GM23338 (cell line): ENCODE measurements around the gene SLC39A10. TPM values are rescaled to one million over a fixed set of nuclear protein-coding genes. Genes with fewer than 3 reads are reported as not detected.

ENCODE experiments used
- ATAC-seq: fragments of 200-7000 bp; cut with Tn5 transposase; 3 replicates; pipeline ENCODE4 v1.9.1; 2020
- DNase-seq: peaks from one replicate; pipeline ENCODE4 v3.0.0-alpha.2; 2015; ENCODE audit warnings: low spot score
- H2AFZ ChIP-seq: fragments of 200-600 bp; sonication (generic); 2 replicates; pipeline ENCODE4 v1.8.0; 2016; ENCODE audit warnings: antibody characterized with exemption, mild to moderate bottlenecking, moderate library complexity
- H3F3A ChIP-seq: fragments of 200-600 bp; sonication (generic); replicated peaks from 2 replicates; pipeline ENCODE4 v1.8.0; 2017; ENCODE audit warnings: antibody characterized with exemption, mixed run types, low read depth
- H3K27ac ChIP-seq: fragments of 200-600 bp; sonication (generic); 2 replicates; pipeline ENCODE4 v1.6.1; 2016; ENCODE audit warnings: low read depth
- H3K27me3 ChIP-seq: fragments of 200-600 bp; sonication (generic); 2 replicates; pipeline ENCODE4 v1.8.0; 2016; ENCODE audit warnings: mild to moderate bottlenecking, mixed run types, moderate library complexity; ENCODE audit not compliant: insufficient read depth
- H3K36me3 ChIP-seq: fragments of 200-600 bp; sonication (generic); 2 replicates; pipeline ENCODE4 v1.8.0; 2016; ENCODE audit warnings: mild to moderate bottlenecking; ENCODE audit not compliant: insufficient read depth
- H3K4me1 ChIP-seq: fragments of 200-600 bp; sonication (generic); 2 replicates; pipeline ENCODE4 v1.8.0; 2016; ENCODE audit warnings: mild to moderate bottlenecking, moderate library complexity; ENCODE audit not compliant: insufficient read depth
- H3K4me2 ChIP-seq: fragments of 200-600 bp; sonication (generic); 2 replicates; pipeline ENCODE4 v1.7.1; 2017; ENCODE audit warnings: mixed run types
- H3K4me3 ChIP-seq: fragments of 200-600 bp; sonication (generic); 2 replicates; pipeline ENCODE4 v1.6.1; 2016; ENCODE audit warnings: mixed run types
- H3K79me2 ChIP-seq: fragments of 200-600 bp; sonication (generic); replicated peaks from 2 replicates; pipeline ENCODE4 v1.8.0; 2017; ENCODE audit warnings: mild to moderate bottlenecking; ENCODE audit not compliant: insufficient read depth
- H3K9me2 ChIP-seq: fragments of 200-600 bp; sonication (generic); 2 replicates; pipeline ENCODE4 v1.8.0; 2017; ENCODE audit not compliant: insufficient read depth
- H4K20me1 ChIP-seq: fragments of 200-600 bp; sonication (generic); replicated peaks from 2 replicates; pipeline ENCODE4 v1.8.0; 2017; ENCODE audit warnings: mild to moderate bottlenecking; ENCODE audit not compliant: insufficient read depth
- H3K27ac Mint-ChIP-seq: 2 replicates; pipeline ENCODE4 v1.8.0; 2020; ENCODE audit warnings: inconsistent platforms, mild to moderate bottlenecking, moderate library complexity, mixed read lengths
- H3K27me3 Mint-ChIP-seq: 3 replicates; pipeline ENCODE4 v1.8.0; 2022; ENCODE audit warnings: low read depth, mild to moderate bottlenecking, moderate library complexity, mixed read lengths, inconsistent platforms; ENCODE audit not compliant: insufficient read depth, poor library complexity
- H3K36me3 Mint-ChIP-seq: 3 replicates; pipeline ENCODE4 v1.8.0; 2021; ENCODE audit warnings: low read depth, mild to moderate bottlenecking, inconsistent platforms, moderate library complexity, mixed read lengths
- H3K4me1 Mint-ChIP-seq: 3 replicates; pipeline ENCODE4 v1.8.0; 2020; ENCODE audit warnings: mild to moderate bottlenecking, inconsistent platforms, mixed read lengths
- H3K4me3 Mint-ChIP-seq: 3 replicates; pipeline ENCODE4 v1.8.0; 2021; ENCODE audit warnings: moderate library complexity, mild to moderate bottlenecking, inconsistent platforms, mixed read lengths
- H3K9me3 Mint-ChIP-seq: 3 replicates; pipeline ENCODE4 v1.8.0; 2020; ENCODE audit warnings: moderate library complexity, mild to moderate bottlenecking, inconsistent platforms, mixed read lengths
- CREB1 ChIP-seq: fragments of 250-450 bp; sonication (Bioruptor Pico); IDR thresholded peaks from 2 replicates; pipeline ENCODE4 v1.5.0; 2020; ENCODE audit warnings: low read depth, mild to moderate bottlenecking, moderate library complexity
- CTCF ChIP-seq, 2 experiments: fragments of 200-600 bp in 1 of 2; sonication (generic) in 1 of 2; conservative IDR thresholded peaks; 2 replicates each; pipeline versions ENCODE4 v1.5.1 to v1.6.1; 2016 to 2017; ENCODE audit warnings: antibody characterized with exemption in 2 of 2, low read depth in 2 of 2, mild to moderate bottlenecking in 2 of 2, moderate library complexity in 1 of 2
- ETS1 ChIP-seq: IDR thresholded peaks from 2 replicates; pipeline ENCODE4 v1.6.1; 2016; ENCODE audit warnings: antibody characterized with exemption
- EZH2 ChIP-seq: fragments of 200-600 bp; sonication (generic); IDR thresholded peaks from one replicate; pipeline ENCODE4 v1.8.0; 2017; ENCODE audit warnings: antibody characterized with exemption, mild to moderate bottlenecking, low read depth; ENCODE audit not compliant: unreplicated experiment
- EZH2phosphoT487 ChIP-seq: fragments of 200-600 bp; sonication (generic); IDR thresholded peaks from one replicate; pipeline ENCODE4 v1.8.1; 2018; ENCODE audit warnings: antibody characterized with exemption; ENCODE audit not compliant: unreplicated experiment
- JUNB ChIP-seq: IDR thresholded peaks from one replicate; pipeline ENCODE4 v1.6.1; 2016; ENCODE audit warnings: antibody characterized with exemption; ENCODE audit not compliant: unreplicated experiment
- NANOG ChIP-seq: IDR thresholded peaks from 2 replicates; pipeline ENCODE4 v1.6.1; 2016; ENCODE audit warnings: antibody characterized with exemption, borderline replicate concordance
- POLR2AphosphoS5 ChIP-seq: IDR thresholded peaks from 2 replicates; pipeline ENCODE4 v1.6.1; 2016; ENCODE audit warnings: antibody characterized with exemption, low read depth
- REST ChIP-seq: IDR thresholded peaks from one replicate; pipeline ENCODE4 v1.6.1; 2018; ENCODE audit warnings: antibody characterized with exemption; ENCODE audit not compliant: unreplicated experiment
- STAT1 ChIP-seq: IDR thresholded peaks from one replicate; pipeline ENCODE4 v1.6.1; 2016; ENCODE audit warnings: antibody characterized with exemption; ENCODE audit not compliant: unreplicated experiment
- ZNF114 ChIP-seq: fragments of 250-450 bp; sonication (Bioruptor Pico); IDR thresholded peaks from 2 replicates; pipeline ENCODE4 v1.5.0; 2020; ENCODE audit warnings: mild to moderate bottlenecking, moderate library complexity
- ZNF331 ChIP-seq: fragments of 250-450 bp; sonication (Bioruptor Pico); IDR thresholded peaks from 2 replicates; pipeline ENCODE4 v1.5.0; 2020; ENCODE audit warnings: low read depth, mild to moderate bottlenecking, moderate library complexity
- ZNF462 ChIP-seq: fragments of 250-450 bp; sonication (Bioruptor Pico); IDR thresholded peaks from 2 replicates; pipeline ENCODE4 v1.5.0; 2020; ENCODE audit warnings: mild to moderate bottlenecking, moderate library complexity
- polyA plus RNA-seq: library from polyadenylated mRNA; unstranded; fragments of >200 nt; fragmentation: Nextera tagmentation; extraction: Ambion mirVana; gene quantifications from 2 replicates; pipeline ENCODE4 v1.2.1, GENCODE V29; 2016
- total RNA-seq: library from RNA; depleted of rRNA; stranded (reverse); fragments of >200 nt; shearing (Covaris generic); gene quantifications from 2 replicates; pipeline ENCODE4 v1.2.3, GENCODE V29; 2014

SLC39A10 gene
- total and polyA plus RNA-seq, 2 experiments from 2014 or later = 261 to 356 TPM

GRCh38 chr2:195675783-195676427 is 18.9 kb downstream of the SLC39A10 start:
- H3K27ac Mint-ChIP-seq = peak overlapping the region; percentile 41; the same call in 1 of the 2 replicates
- no peaks in the 10 kb centered on the region for H3K9me3 Mint-ChIP-seq
- Histone ChIP-seq H3K9me2 (no peaks in the 10 kb centered on the region), H3F3A (no peaks in the 10 kb centered on the region), H3K4me3 (no peak overlapping the region), H3K27me3 (no peaks in the 10 kb centered on the region), H3K36me3 (peaks cover 2% of the 10 kb centered on the region; the same call in 1 of the 2 replicates), H3K27ac (no peak overlapping the region), H3K79me2 (peaks cover 98% of the 10 kb centered on the region), H3K4me1 (0 out of 2 replicates have a peak, but pooled peaks cover 3% of the 10 kb centered on the region), H2AFZ (no peak overlapping the region), H4K20me1 (peaks cover 17% of the 10 kb centered on the region), H3K4me2 (no peak overlapping the region)
- no peak overlapping the region for H3K4me3 Mint-ChIP-seq
- TF ChIP-seq ZNF331 = no peak
- TF ChIP-seq STAT1 = no peak
- TF ChIP-seq EZH2phosphoT487 = no peak
- TF ChIP-seq ZNF114 (CRISPR knock-in tag) = no peak
- TF ChIP-seq ETS1 = no peak
- no peak for TF ChIP-seq ZNF462 (CRISPR knock-in tag)
- TF ChIP-seq CTCF (conservative IDR thresholded peaks at IDR 0.05; ENCODE audit: low read depth in 2 of 2) = no peak
- TF ChIP-seq NANOG = no peak
- TF ChIP-seq CREB1 = no peak
- no peak for TF ChIP-seq EZH2
- no peak for TF ChIP-seq POLR2AphosphoS5
- no peak for TF ChIP-seq JUNB
- no peak for TF ChIP-seq REST
- peaks cover 29% of the 10 kb centered on the region for H3K36me3 Mint-ChIP-seq
- no peaks in the 10 kb centered on the region for H3K27me3 Mint-ChIP-seq
- peaks cover 9% of the 10 kb centered on the region for H3K4me1 Mint-ChIP-seq
- ATAC-seq = no peak
- DNase-seq = no peak
